ENCODE data around the gene ARHGAP27. TPM values are rescaled to one million over a fixed set of nuclear protein-coding genes. Genes with fewer than 3 reads are reported as not detected.

Gene ARHGAP27
- total RNA-seq, 1 donor from 2014 or later = 155 TPM

- TF ChIP-seq CTCF (IDR thresholded peaks at IDR 0.05; ENCODE audit: unreplicated experiment) = no peak
- Mint-ChIP-seq H3K27me3 (ENCODE audit: unreplicated experiment) (peaks cover 6% of the 10 kb centered on the region), H3K36me3 (ENCODE audit: low read depth, unreplicated experiment) (no peaks in the 10 kb centered on the region), H3K9me3 (ENCODE audit: unreplicated experiment) (no peaks in the 10 kb centered on the region), H3K4me1 (ENCODE audit: unreplicated experiment) (peaks cover 13% of the 10 kb centered on the region), H3K4me3 (ENCODE audit: unreplicated experiment) (peak overlapping the region; percentile 45), H3K27ac (ENCODE audit: unreplicated experiment) (peak overlapping the region; percentile 36)
- peak; percentile 90 for DNase-seq (ENCODE audit: low spot score)
Measured at GRCh38 chr17:45371414-45372324, 61.0 kb downstream of the ARHGAP27 start.

- TF ChIP-seq CTCF (IDR thresholded peaks at IDR 0.05; ENCODE audit: unreplicated experiment) = no peak
- Mint-ChIP-seq H3K27ac (ENCODE audit: unreplicated experiment) (no peak overlapping the region), H3K4me3 (ENCODE audit: unreplicated experiment) (no peak overlapping the region), H3K27me3 (ENCODE audit: unreplicated experiment) (peaks cover 7% of the 10 kb centered on the region), H3K4me1 (ENCODE audit: unreplicated experiment) (peaks cover 7% of the 10 kb centered on the region), H3K9me3 (ENCODE audit: unreplicated experiment) (no peaks in the 10 kb centered on the region), H3K36me3 (ENCODE audit: low read depth, unreplicated experiment) (no peaks in the 10 kb centered on the region)
- DNase-seq (ENCODE audit: low spot score) = no peak
Measured at GRCh38 chr17:45370949-45371413, 61.7 kb downstream of the ARHGAP27 start.

- H3K4me1 Mint-ChIP-seq (ENCODE audit: unreplicated experiment) = peaks cover 9% of the 10 kb centered on the region
- H3K27me3 Mint-ChIP-seq (ENCODE audit: unreplicated experiment) = peaks cover 5% of the 10 kb centered on the region
- no peaks in the 10 kb centered on the region for H3K9me3 Mint-ChIP-seq (ENCODE audit: unreplicated experiment)
- no peak for TF ChIP-seq CTCF (IDR thresholded peaks at IDR 0.05; ENCODE audit: unreplicated experiment)
- no peak overlapping the region for H3K27ac Mint-ChIP-seq (ENCODE audit: unreplicated experiment)
- H3K36me3 Mint-ChIP-seq (ENCODE audit: low read depth, unreplicated experiment) = no peaks in the 10 kb centered on the region
- DNase-seq (ENCODE audit: low spot score) = no peak
- H3K4me3 Mint-ChIP-seq (ENCODE audit: unreplicated experiment) = no peak overlapping the region
Measured at GRCh38 chr17:45369421-45369820, 63.2 kb downstream of the ARHGAP27 start.

- no peaks in the 10 kb centered on the region for H3K9me3 Mint-ChIP-seq (ENCODE audit: unreplicated experiment)
- no peaks in the 10 kb centered on the region for H3K36me3 Mint-ChIP-seq (ENCODE audit: low read depth, unreplicated experiment)
- H3K4me1 Mint-ChIP-seq (ENCODE audit: unreplicated experiment) = peaks cover 9% of the 10 kb centered on the region
Measured at GRCh38 chr17:45368651-45369050, 64.0 kb downstream of the ARHGAP27 start.

More at GRCh38 chr17:45368651-45369050, 64.0 kb downstream of the ARHGAP27 start:
- Mint-ChIP-seq H3K27me3 (ENCODE audit: unreplicated experiment) (peaks cover 3% of the 10 kb centered on the region), H3K4me3 (ENCODE audit: unreplicated experiment) (no peak overlapping the region), H3K27ac (ENCODE audit: unreplicated experiment) (no peak overlapping the region)
- no peak for TF ChIP-seq CTCF (IDR thresholded peaks at IDR 0.05; ENCODE audit: unreplicated experiment)
- no peak for DNase-seq (ENCODE audit: low spot score)

Measured in endothelial cell (in vitro differentiated cells).